Measurements from ENCODE around the gene EML6.

Gene EML6

DNA sequence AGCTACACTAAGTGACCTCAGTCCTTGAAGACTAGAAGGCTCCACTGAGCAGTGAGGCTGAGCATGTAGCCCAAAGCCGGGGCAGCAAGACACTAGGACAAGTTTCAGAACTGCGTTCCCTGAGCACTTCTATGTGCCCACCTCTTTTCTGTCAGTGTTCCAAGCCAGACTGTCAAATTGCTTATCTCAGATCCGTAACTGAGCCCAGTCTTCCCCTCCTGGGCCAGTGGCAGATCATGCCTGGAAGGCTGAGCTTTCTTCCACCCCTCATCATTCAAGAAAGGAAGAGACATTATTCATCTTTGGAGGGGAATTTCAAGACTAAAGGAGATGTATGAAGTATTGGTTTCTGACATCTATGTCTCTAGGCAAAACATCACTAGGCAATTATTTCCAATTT lies 49.8 kb downstream of the EML6 start:
- TF ChIP-seq, protein P1, sequence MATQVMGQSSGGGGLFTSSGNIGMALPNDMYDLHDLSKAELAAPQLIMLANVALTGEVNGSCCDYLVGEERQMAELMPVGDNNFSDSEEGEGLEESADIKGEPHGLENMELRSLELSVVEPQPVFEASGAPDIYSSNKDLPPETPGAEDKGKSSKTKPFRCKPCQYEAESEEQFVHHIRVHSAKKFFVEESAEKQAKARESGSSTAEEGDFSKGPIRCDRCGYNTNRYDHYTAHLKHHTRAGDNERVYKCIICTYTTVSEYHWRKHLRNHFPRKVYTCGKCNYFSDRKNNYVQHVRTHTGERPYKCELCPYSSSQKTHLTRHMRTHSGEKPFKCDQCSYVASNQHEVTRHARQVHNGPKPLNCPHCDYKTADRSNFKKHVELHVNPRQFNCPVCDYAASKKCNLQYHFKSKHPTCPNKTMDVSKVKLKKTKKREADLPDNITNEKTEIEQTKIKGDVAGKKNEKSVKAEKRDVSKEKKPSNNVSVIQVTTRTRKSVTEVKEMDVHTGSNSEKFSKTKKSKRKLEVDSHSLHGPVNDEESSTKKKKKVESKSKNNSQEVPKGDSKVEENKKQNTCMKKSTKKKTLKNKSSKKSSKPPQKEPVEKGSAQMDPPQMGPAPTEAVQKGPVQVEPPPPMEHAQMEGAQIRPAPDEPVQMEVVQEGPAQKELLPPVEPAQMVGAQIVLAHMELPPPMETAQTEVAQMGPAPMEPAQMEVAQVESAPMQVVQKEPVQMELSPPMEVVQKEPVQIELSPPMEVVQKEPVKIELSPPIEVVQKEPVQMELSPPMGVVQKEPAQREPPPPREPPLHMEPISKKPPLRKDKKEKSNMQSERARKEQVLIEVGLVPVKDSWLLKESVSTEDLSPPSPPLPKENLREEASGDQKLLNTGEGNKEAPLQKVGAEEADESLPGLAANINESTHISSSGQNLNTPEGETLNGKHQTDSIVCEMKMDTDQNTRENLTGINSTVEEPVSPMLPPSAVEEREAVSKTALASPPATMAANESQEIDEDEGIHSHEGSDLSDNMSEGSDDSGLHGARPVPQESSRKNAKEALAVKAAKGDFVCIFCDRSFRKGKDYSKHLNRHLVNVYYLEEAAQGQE (IDR thresholded peaks at IDR 0.05; ENCODE audit: insufficient read depth in 1 of 2, low read depth in 2 of 2, low read length in 2 of 2): no peak
- TF ChIP-seq FOXP2 (optimal IDR thresholded peaks at IDR 0.05; ENCODE audit: borderline replicate concordance, extremely low read depth, extremely low read length, insufficient read depth) (no peak), TAF1 (IDR thresholded peaks at IDR 0.05; ENCODE audit: borderline replicate concordance, insufficient read depth, low read length) (no peak), SIN3A (IDR thresholded peaks at IDR 0.05; ENCODE audit: borderline replicate concordance, insufficient read depth, low read length) (no peak), POLR2AphosphoS5 (IDR thresholded peaks at IDR 0.05; ENCODE audit: low read depth, low read length) (no peak)

DNA sequence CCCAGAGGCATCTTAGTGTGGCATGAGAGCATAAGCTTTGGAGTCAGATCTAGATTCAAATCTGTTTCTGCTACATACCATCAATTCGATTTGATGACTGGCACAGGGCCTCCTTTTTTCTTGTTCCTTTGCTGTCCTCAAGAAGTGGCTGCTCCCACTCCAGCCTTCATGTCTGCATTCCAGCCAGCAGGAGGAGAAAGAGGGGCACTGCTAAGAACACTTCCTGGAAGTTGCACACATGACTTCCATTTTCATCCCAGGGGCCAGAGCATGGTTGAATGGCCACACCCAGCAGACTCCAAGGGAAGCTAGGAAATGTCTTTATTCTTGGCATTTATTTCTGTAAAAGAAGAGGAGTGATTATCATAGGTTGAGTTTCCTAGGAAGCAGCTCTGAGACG lies 50.4 kb downstream of the EML6 start:
- TF ChIP-seq, protein P1 (IDR thresholded peaks at IDR 0.05; ENCODE audit: insufficient read depth in 1 of 2, low read depth in 2 of 2, low read length in 2 of 2): no peak
- no peak for TF ChIP-seq TAF1 (IDR thresholded peaks at IDR 0.05; ENCODE audit: borderline replicate concordance, insufficient read depth, low read length)
- no peak for TF ChIP-seq SIN3A (IDR thresholded peaks at IDR 0.05; ENCODE audit: borderline replicate concordance, insufficient read depth, low read length)
- no peak for TF ChIP-seq POLR2AphosphoS5 (IDR thresholded peaks at IDR 0.05; ENCODE audit: low read depth, low read length)
- TF ChIP-seq FOXP2 (optimal IDR thresholded peaks at IDR 0.05; ENCODE audit: borderline replicate concordance, extremely low read depth, extremely low read length, insufficient read depth): no peak

DNA sequence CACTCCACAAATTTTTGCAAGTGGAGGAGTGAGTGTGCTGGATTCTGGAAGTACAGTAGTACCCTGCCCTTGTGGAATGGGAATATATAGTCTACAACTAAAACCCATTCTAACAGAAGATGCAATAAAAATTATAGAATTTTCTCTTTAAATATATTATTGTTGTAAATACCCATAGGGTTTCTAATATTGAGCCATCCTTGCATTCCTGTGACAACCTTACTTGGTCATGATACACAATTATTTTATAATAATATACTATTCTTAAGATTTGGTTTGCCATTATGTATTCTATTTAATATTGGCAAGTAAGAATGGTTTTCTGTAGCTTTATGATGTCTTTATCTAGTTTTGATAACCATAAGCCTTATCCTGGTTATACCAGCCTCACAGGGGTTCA lies 52.2 kb downstream of the EML6 start:
- TF ChIP-seq FOXP2 (optimal IDR thresholded peaks at IDR 0.05; ENCODE audit: borderline replicate concordance, extremely low read depth, extremely low read length, insufficient read depth): no peak
- no peak for TF ChIP-seq SIN3A (IDR thresholded peaks at IDR 0.05; ENCODE audit: borderline replicate concordance, insufficient read depth, low read length)
- TF ChIP-seq TAF1 (IDR thresholded peaks at IDR 0.05; ENCODE audit: borderline replicate concordance, insufficient read depth, low read length): no peak
- no peak for TF ChIP-seq POLR2AphosphoS5 (IDR thresholded peaks at IDR 0.05; ENCODE audit: low read depth, low read length)
- TF ChIP-seq, protein P1 (IDR thresholded peaks at IDR 0.05; ENCODE audit: insufficient read depth in 1 of 2, low read depth in 2 of 2, low read length in 2 of 2): no peak

DNA sequence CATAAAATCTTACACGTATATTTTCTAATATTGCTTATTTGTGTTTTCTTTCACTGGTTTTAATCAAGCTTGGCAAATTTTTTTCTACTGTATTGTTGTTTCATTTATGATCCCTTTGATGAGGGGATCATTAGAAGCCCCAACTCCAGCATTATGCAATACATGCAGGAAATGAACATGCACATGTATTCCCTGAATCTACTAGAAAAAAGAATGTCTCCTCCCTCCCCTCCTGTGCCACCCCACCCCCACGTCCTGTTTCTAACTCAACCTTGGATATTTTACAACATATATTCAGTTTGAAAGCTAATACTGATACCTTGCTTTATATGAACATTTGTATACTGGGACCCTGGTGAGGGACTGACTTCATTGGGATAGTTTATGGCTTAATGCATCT lies 53.0 kb downstream of the EML6 start:
- TF ChIP-seq, protein P1 (IDR thresholded peaks at IDR 0.05; ENCODE audit: insufficient read depth in 1 of 2, low read depth in 2 of 2, low read length in 2 of 2): no peak
- TF ChIP-seq POLR2AphosphoS5 (IDR thresholded peaks at IDR 0.05; ENCODE audit: low read depth, low read length) (no peak), FOXP2 (optimal IDR thresholded peaks at IDR 0.05; ENCODE audit: borderline replicate concordance, extremely low read depth, extremely low read length, insufficient read depth) (no peak), TAF1 (IDR thresholded peaks at IDR 0.05; ENCODE audit: borderline replicate concordance, insufficient read depth, low read length) (no peak), SIN3A (IDR thresholded peaks at IDR 0.05; ENCODE audit: borderline replicate concordance, insufficient read depth, low read length) (no peak)

DNA sequence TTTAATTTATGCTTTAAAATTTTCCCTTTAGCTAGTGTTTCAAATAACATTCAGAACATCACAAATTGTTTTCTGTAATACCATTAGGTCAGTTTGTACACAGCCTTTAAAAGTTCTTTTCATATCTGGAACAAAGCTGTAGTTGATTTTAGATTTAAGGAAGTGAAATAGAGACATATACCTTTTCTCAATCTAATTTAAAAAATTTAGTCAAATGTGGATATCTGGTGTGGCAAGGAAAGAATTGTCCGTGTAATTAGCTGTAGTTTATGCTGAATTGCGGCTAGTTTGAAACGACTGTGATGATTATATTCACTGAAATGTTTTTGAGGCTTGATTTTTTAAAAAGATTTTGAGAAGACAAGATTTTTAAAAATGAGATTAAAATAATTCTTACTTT lies 59.9 kb downstream of the EML6 start:
- TF ChIP-seq POLR2AphosphoS5 (IDR thresholded peaks at IDR 0.05; ENCODE audit: low read depth, low read length): no peak
